GM20431 (cell line): Measurements from ENCODE around the gene FAM120AOS.

Experiments
- in situ Hi-C: fragments of 300-500 bp; cut with MseI, MboI; formaldehyde crosslinking; loops from one replicate; pipeline ENCODE4 v1.15.0; 2020; ENCODE audit warnings: low sequenced_read_pairs; ENCODE audit not compliant: unreplicated experiment

FAM120AOS gene

GRCh38 chr9:93468763-93469456 is 15.5 kb upstream of the FAM120AOS start:
- in situ Hi-C loops = no loop called here

GRCh38 chr9:93467462-93467861 is 14.1 kb upstream of the FAM120AOS start:
- in situ Hi-C loops = no loop called here

GRCh38 chr9:93467062-93467416 is 13.7 kb upstream of the FAM120AOS start:
- in situ Hi-C loops = no loop called here

DNA sequence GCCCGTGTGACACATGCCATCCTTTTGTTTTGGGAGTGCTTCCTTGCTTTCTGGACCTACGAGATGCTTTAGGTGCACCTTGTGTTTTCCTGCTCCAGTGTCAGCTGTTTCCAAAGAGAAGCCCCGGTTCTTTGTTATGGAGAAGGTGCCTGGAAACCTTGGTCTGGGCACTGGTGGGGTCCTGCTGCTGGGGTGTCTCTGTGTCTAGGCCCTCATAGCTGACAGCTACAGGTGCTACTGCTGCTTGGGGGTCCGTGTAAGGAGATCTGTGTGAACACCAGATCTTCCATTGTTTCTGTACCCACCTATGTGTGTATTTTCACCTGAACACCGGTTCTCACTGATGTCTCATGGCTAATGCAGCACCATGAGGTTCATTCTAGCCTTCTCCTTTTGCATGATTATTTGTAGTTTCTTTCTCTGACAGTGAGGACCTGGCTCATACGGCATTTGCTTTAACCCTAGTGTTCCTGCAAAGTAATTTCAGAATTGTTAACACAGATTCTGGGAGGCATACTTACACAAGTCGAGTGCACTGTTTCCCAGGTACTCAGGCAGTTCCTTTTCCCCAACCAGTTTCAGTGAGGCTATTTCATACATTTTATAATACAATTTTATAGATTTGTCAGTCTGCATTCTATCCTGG is 13.2 kb upstream of the FAM120AOS start:
- in situ Hi-C loops = no loop called here

- in situ Hi-C loops = no loop called here
Measured at GRCh38 chr9:93465855-93466254, 12.5 kb upstream of the FAM120AOS start.

GRCh38 chr9:93464876-93465275 is 11.5 kb upstream of the FAM120AOS start:
- in situ Hi-C loops = no loop called here

- in situ Hi-C loops = no loop called here
Measured at GRCh38 chr9:93464395-93464794, 11.0 kb upstream of the FAM120AOS start.

- in situ Hi-C loops = no loop called here
Measured at GRCh38 chr9:93463638-93464248, 10.4 kb upstream of the FAM120AOS start.

DNA sequence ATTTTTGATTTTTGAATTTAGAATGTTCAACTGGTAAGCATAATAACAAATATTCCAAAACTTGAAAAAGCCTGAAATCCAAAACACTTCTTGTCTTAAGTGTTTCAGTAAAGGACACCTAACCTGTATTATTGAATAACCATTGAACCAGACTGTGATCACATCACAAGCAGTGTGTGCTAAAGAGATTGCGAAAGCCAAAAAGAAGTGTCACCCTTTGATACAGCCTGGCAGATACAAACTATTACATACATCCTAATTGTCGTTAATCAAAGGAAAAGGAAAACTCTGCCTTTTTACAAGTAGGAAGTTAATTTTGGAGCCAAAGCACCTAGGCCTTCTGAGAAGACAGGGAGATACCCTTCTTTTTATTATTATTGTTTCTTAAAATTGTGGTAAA is 8.4 kb upstream of the FAM120AOS start:
- in situ Hi-C loops = no loop called here

GRCh38 chr9:93461414-93461743 is 8.0 kb upstream of the FAM120AOS start:
- in situ Hi-C loops = no loop called here

GRCh38 chr9:93460689-93461413 is 7.5 kb upstream of the FAM120AOS start:
- in situ Hi-C loops = no loop called here

GRCh38 chr9:93459432-93459847 is 6.1 kb upstream of the FAM120AOS start:
- in situ Hi-C loops = no loop called here

GRCh38 chr9:93458712-93459111 is 5.3 kb upstream of the FAM120AOS start:
- in situ Hi-C loops = no loop called here

- in situ Hi-C loops = no loop called here
Measured at GRCh38 chr9:93457006-93457405, 3.6 kb upstream of the FAM120AOS start.

GRCh38 chr9:93456504-93456903 is 3.1 kb upstream of the FAM120AOS start:
- in situ Hi-C loops = no loop called here

DNA sequence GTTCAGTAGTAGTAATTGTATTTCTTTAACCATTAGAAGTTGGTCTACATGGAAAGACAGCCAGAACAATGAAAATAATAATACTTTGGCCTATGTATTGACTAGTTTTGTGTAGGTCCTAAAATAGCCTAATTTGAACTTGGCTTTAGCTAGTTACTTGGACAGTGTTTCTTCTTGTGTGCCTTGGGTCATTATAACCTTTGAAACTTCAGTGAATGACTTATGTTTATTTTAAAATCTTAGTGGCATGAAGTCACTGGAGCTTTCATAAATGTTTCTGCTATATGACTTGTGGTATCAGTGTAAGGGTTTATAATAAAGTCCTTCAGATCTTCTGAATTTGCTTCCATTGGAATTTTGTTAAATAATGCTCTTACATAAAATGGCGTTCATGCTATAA is 2.6 kb upstream of the FAM120AOS start:
- in situ Hi-C loops = no loop called here

- in situ Hi-C loops = no loop called here
Measured at GRCh38 chr9:93452710-93453046, 703 bp downstream of the FAM120AOS start.

DNA sequence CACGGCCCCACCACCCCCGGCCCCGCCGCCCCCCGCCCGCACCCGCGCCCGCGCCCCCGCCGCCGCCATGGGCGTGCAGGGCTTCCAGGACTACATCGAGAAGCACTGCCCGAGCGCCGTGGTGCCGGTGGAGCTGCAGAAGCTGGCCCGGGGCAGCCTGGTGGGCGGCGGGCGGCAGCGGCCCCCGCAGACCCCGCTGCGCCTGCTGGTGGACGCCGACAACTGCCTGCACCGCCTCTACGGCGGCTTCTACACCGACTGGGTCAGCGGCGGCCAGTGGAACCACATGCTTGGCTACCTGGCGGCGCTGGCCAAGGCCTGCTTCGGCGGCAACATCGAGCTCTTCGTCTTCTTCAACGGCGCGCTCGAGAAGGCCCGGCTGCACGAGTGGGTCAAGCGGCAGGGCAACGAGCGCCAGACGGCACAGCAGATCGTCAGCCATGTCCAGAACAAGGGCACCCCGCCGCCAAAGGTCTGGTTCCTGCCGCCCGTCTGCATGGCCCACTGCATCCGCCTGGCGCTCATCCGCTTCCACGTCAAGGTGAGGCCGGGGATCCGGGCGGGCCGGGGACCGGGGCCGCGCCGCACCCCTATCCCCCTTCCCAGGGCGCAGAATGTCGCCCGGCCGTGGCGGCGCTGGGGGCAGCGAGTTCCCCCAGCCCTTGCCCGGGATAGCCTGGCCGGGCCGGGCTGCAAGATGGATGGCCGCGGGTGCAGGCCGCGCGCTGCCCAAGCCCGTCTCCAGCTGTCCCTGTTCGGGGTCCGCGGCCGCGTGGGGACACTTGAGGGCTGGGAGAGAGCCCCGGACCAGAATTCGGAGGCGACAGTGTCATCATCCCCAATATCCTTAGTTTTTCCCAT is 1.3 kb downstream of the FAM120AOS start:
- in situ Hi-C loops = no loop called here

- in situ Hi-C loops = no loop called here
Measured at GRCh38 chr9:93450945-93451815, 2.2 kb downstream of the FAM120AOS start, which contains the start of gene FAM120A. Gene FAM120A, plus strand, starts transcription at chr9:93451685. Its CDS starts 231 bp downstream, at chr9:93451916.
